ENCODE data around the gene KCNMA1. TPM values are rescaled to one million over a fixed set of nuclear protein-coding genes. Genes with fewer than 3 reads are reported as not detected.

The KCNMA1 gene
- total and polyA plus RNA-seq, 9 of the 15 experiments (the other 6 are each of a cell fraction or from before 2014, with no cell fraction given), result 0.01 to 0.95 (median 0.15) TPM; not detected in 4

- H3K27me3 ChIP-seq (ENCODE audit: control insufficient read depth in 2 of 2, insufficient read depth in 2 of 2, low read length in 2 of 2), result no peaks in the 10 kb centered on the region; a peak in 1 of 5 replicates
- ATAC-seq (no peak), DNase-seq (ENCODE audit: extremely low read depth in 1 of 4, low spot score in 3 of 4) (no peak), FAIRE-seq (no peak)
- intact Hi-C loops (cut with micrococcal nuclease) (no loop called here), in situ Hi-C loops (cut with MboI) (no loop called here)
- H3K9ac ChIP-seq (ENCODE audit: insufficient read depth in 1 of 2, low read depth in 2 of 2, low read length in 2 of 2), result no peak overlapping the region
- H2AFZ ChIP-seq (ENCODE audit: low read depth, low read length), result no peak overlapping the region
- no peaks in the 10 kb centered on the region for H3K36me3 ChIP-seq (ENCODE audit: control insufficient read depth, insufficient read depth, low read length)
- CTCF ChIA-PET (ENCODE audit: low intra/inter-chr PET ratio), result no interaction called here
- no peaks in the 10 kb centered on the region; the same call in 1 of the 2 replicates for H3K9me3 ChIP-seq (replicated peaks; ENCODE audit: control insufficient read depth, insufficient read depth, low read depth, low read length)
- H3K27ac ChIP-seq (ENCODE audit: extremely low read depth, low read depth, low read length), result no peak overlapping the region
- H3K4me3 ChIP-seq, result no peak overlapping the region
- WGBS (ENCODE audit: insufficient coverage, low coverage, missing lambda C conversion rate), result 1% methylated on average over 4 of the region's 4 CpGs
- no peaks in the 10 kb centered on the region for H3K9me1 ChIP-seq (ENCODE audit: control insufficient read depth, insufficient read depth, low read length)
- POLR2A ChIA-PET, result no interaction called here
- no peaks in the 10 kb centered on the region for H3K79me2 ChIP-seq (ENCODE audit: control insufficient read depth, insufficient read depth, low read length)
- H4K20me1 ChIP-seq (replicated peaks; ENCODE audit: control insufficient read depth, insufficient read depth, low read length), result no peaks in the 10 kb centered on the region
- no peak overlapping the region for H3K4me2 ChIP-seq (ENCODE audit: insufficient read depth, low read length)
- no TSS peak for BruUV-seq (replicated peaks)
- H3K4me1 ChIP-seq (replicated peaks in 1 of 2; ENCODE audit: control insufficient read depth in 2 of 2, insufficient read depth in 2 of 2, low read length in 2 of 2), result no peaks in the 10 kb centered on the region; a peak in 1 of 5 replicates
- TF ChIP-seq, protein P1, sequence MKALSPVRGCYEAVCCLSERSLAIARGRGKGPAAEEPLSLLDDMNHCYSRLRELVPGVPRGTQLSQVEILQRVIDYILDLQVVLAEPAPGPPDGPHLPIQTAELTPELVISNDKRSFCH (CRISPR knock-in tag; IDR thresholded peaks at IDR 0.05), result no peak
- TF ChIP-seq, protein P1 (tag; IDR thresholded peaks at IDR 0.05), result no peak
- TF ChIP-seq SUPT5H (IDR thresholded peaks at IDR 0.05) (no peak), IRF2 (CRISPR knock-in tag; IDR thresholded peaks at IDR 0.05) (no peak), HDGF (IDR thresholded peaks at IDR 0.05) (no peak), JUN (IDR thresholded peaks at IDR 0.05; ENCODE audit: borderline replicate concordance, low read depth, low read length) (no peak), JUN (CRISPR knock-in tag; IDR thresholded peaks at IDR 0.05; ENCODE audit: borderline replicate concordance) (no peak), SETDB1 (IDR thresholded peaks at IDR 0.05; ENCODE audit: low read length) (no peak), ZKSCAN3 (CRISPR knock-in tag; IDR thresholded peaks at IDR 0.05) (no peak)
- TF ChIP-seq, protein P2, sequence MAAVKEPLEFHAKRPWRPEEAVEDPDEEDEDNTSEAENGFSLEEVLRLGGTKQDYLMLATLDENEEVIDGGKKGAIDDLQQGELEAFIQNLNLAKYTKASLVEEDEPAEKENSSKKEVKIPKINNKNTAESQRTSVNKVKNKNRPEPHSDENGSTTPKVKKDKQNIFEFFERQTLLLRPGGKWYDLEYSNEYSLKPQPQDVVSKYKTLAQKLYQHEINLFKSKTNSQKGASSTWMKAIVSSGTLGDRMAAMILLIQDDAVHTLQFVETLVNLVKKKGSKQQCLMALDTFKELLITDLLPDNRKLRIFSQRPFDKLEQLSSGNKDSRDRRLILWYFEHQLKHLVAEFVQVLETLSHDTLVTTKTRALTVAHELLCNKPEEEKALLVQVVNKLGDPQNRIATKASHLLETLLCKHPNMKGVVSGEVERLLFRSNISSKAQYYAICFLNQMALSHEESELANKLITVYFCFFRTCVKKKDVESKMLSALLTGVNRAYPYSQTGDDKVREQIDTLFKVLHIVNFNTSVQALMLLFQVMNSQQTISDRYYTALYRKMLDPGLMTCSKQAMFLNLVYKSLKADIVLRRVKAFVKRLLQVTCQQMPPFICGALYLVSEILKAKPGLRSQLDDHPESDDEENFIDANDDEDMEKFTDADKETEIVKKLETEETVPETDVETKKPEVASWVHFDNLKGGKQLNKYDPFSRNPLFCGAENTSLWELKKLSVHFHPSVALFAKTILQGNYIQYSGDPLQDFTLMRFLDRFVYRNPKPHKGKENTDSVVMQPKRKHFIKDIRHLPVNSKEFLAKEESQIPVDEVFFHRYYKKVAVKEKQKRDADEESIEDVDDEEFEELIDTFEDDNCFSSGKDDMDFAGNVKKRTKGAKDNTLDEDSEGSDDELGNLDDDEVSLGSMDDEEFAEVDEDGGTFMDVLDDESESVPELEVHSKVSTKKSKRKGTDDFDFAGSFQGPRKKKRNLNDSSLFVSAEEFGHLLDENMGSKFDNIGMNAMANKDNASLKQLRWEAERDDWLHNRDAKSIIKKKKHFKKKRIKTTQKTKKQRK (IDR thresholded peaks at IDR 0.05; ENCODE audit: borderline replicate concordance, low read depth, low read length), result no peak
Measured at GRCh38 chr10:77675347-77675746, 37.7 kb upstream of the KCNMA1 start.
